DND-41 (cell line): ENCODE results near the gene PLXNB3.

Experiments
- EZH2 ChIP-seq: IDR thresholded peaks from 3 replicates; pipeline ENCODE4 v1.6.1; 2012; ENCODE audit warnings: borderline replicate concordance, low read depth, mild to moderate bottlenecking, moderate library complexity, low read length, inconsistent platforms; ENCODE audit not compliant: severe bottlenecking
- TF ChIP-seq, protein P1 (sequence below): IDR thresholded peaks from 2 replicates; pipeline ENCODE4 v1.5.1; 2012; ENCODE audit warnings: borderline replicate concordance, low read length, moderate library complexity, mild to moderate bottlenecking; ENCODE audit not compliant: poor library complexity, severe bottlenecking; ENCODE audit errors: extremely low read depth

DNA sequence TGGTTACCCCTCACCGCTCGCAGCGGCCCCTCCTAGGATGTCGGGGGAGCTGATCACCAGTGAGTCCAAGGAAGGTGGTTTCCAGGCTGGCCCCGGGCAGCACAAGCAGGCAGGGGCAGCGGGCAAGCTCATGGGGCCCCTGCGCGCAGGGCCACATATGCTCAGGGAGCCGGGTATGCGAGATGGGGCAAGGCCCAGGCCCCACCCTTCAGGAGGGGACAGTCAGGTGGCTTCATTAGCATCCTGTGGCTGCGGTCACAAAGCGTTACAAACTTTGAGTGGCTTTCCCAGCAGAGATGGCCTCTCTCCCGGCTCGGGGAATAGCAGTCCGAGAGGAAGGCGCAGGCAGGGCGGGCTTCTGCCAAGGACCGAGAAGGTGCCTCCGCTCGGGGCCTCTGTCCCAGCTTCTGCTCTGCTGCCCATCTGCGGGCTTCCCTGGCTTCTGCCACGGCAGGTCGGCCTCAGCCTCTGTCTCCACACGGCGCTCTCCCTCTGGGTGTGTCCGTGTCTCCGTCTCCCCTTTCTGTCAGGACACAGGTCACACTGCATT, 25.9 kb upstream of the PLXNB3 start:
- no peak for TF ChIP-seq EZH2
- TF ChIP-seq, protein P1, sequence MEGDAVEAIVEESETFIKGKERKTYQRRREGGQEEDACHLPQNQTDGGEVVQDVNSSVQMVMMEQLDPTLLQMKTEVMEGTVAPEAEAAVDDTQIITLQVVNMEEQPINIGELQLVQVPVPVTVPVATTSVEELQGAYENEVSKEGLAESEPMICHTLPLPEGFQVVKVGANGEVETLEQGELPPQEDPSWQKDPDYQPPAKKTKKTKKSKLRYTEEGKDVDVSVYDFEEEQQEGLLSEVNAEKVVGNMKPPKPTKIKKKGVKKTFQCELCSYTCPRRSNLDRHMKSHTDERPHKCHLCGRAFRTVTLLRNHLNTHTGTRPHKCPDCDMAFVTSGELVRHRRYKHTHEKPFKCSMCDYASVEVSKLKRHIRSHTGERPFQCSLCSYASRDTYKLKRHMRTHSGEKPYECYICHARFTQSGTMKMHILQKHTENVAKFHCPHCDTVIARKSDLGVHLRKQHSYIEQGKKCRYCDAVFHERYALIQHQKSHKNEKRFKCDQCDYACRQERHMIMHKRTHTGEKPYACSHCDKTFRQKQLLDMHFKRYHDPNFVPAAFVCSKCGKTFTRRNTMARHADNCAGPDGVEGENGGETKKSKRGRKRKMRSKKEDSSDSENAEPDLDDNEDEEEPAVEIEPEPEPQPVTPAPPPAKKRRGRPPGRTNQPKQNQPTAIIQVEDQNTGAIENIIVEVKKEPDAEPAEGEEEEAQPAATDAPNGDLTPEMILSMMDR = no peak
